Stimulated activated memory B cell treated with anti-CD40 and anti-IgM and Interleukin-4, amounts not matched to agents 10 μg/mL and 1 μg/mL and 100 μg/mL, for 72 hours (primary cell): ENCODE results near the gene TOPORS.
"Not testable (repeated sequence)": the region's sequence is repeated elsewhere in the genome, so short reads cannot be mapped to it uniquely, and the experiment has no call there.

Experiments used
- ATAC-seq: fragments of 150-1000 bp; cut with Tn5 transposase; 2 replicates; pipeline ENCODE4 v1.10.0; 2021
- H3K27ac Mint-ChIP-seq: one replicate; pipeline ENCODE4 v1.8.0; 2022; ENCODE audit warnings: mild to moderate bottlenecking, mixed read lengths
- H3K27me3 Mint-ChIP-seq: one replicate; pipeline ENCODE4 v1.8.0; 2022; ENCODE audit warnings: mixed read lengths
- H3K36me3 Mint-ChIP-seq: one replicate; pipeline ENCODE4 v1.8.0; 2022; ENCODE audit warnings: mixed read lengths
- H3K4me1 Mint-ChIP-seq: one replicate; pipeline ENCODE4 v1.8.0; 2022; ENCODE audit warnings: mixed read lengths
- H3K4me3 Mint-ChIP-seq: one replicate; pipeline ENCODE4 v1.8.0; 2022; ENCODE audit warnings: mild to moderate bottlenecking, moderate library complexity, mixed read lengths
- H3K9me3 Mint-ChIP-seq: one replicate; pipeline ENCODE4 v1.8.0; 2022; ENCODE audit warnings: mixed read lengths

TOPORS gene

DNA sequence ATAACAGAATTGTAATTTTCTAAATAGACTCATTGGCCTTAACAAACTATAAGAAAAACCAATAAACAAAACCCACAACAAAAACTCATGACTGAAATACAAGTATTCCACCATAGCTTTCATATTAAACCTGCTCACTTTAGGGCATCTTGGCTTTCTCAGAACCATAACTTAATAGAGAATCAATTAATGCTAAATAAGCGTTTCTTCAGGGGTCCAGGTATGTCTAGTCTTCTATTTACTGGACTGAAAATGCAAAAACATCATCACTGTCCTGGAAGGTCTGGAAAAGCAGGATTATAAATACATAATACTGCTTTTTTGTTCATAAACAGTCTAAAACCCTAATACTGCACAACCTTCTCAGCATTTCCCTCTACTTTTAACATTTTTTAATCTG lies 6.5 kb downstream of the TOPORS start:
- H3K27ac Mint-ChIP-seq: no peak overlapping the region
- H3K9me3 Mint-ChIP-seq: no peaks in the 10 kb centered on the region
- H3K4me3 Mint-ChIP-seq: no peak overlapping the region
- no peak for ATAC-seq
- H3K27me3 Mint-ChIP-seq: no peaks in the 10 kb centered on the region
- H3K36me3 Mint-ChIP-seq: peaks cover 33% of the 10 kb centered on the region
- peaks cover 29% of the 10 kb centered on the region for H3K4me1 Mint-ChIP-seq

DNA sequence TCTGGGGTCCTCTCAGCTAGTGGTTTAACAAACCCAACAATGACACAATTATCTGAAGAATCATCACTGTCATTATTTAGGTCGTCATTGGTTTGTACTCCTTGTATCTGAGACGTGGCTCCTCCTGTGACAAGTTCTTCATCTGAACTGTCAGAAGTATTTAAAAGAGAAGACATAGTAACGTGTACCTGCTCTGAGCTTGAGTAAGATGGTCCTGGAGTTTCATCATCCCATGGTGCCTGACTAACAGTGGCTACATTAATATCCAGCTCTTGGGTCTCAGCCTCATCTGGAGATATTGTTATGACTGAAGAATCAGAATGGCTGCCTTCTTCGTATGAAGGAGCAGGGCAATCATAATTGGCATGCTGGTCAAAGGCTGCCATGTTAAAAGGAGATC lies 9.3 kb downstream of the TOPORS start:
- no peak for ATAC-seq
- Mint-ChIP-seq H3K36me3 (peaks cover 27% of the 10 kb centered on the region), H3K4me1 (peaks cover 7% of the 10 kb centered on the region), H3K27me3 (no peaks in the 10 kb centered on the region), H3K9me3 (no peaks in the 10 kb centered on the region), H3K4me3 (no peak overlapping the region), H3K27ac (no peak overlapping the region)

DNA sequence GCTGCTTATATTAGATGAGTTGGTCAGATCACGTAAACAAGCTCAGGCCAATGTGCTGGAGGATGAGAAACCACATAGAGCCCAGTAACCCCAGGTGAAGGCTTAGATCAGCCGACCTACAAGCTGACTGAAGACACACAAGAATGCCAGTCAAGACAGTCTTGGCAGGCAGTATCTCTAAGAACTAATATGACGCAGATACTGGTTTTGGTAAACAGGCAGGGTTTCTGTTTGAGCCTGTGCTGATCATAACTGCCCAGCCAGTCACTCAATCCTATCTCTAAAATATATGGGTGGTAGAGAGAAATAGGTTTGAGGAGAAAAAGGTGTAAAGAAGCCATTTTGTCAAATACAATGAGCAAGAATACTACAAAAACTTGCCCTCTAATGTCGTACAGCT lies 18.6 kb downstream of the TOPORS start:
- no peak overlapping the region for H3K4me3 Mint-ChIP-seq
- H3K27me3 Mint-ChIP-seq: no peaks in the 10 kb centered on the region
- H3K4me1 Mint-ChIP-seq: no peaks in the 10 kb centered on the region
- H3K27ac Mint-ChIP-seq: no peak overlapping the region
- H3K9me3 Mint-ChIP-seq: no peaks in the 10 kb centered on the region
- peaks cover 48% of the 10 kb centered on the region for H3K36me3 Mint-ChIP-seq
- ATAC-seq: no peak

DNA sequence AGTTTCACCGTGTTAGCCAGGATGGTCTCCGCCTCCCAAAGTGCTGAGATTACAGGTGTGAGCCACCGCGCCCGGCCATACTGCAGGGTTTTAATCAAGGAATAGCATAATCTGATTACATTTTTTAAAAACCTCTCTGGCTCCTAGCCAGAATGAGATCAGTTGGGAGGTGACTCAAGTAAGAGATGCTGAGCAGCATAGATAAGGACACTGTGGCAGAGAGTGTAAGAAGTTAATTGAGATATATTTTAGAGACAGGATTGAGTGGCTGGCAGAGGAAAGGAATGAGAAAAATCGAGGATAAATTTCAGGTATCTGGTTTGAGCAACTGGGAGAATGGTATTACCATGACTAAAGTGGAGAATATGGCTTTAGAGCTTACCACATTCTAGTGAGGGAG lies 19.1 kb downstream of the TOPORS start:
- ATAC-seq: no peak
- H3K4me3 Mint-ChIP-seq: no peak overlapping the region
- H3K4me1 Mint-ChIP-seq: no peaks in the 10 kb centered on the region
- H3K27ac Mint-ChIP-seq: no peak overlapping the region
- H3K9me3 Mint-ChIP-seq: no peaks in the 10 kb centered on the region
- peaks cover 48% of the 10 kb centered on the region for H3K36me3 Mint-ChIP-seq
- H3K27me3 Mint-ChIP-seq: no peaks in the 10 kb centered on the region

DNA sequence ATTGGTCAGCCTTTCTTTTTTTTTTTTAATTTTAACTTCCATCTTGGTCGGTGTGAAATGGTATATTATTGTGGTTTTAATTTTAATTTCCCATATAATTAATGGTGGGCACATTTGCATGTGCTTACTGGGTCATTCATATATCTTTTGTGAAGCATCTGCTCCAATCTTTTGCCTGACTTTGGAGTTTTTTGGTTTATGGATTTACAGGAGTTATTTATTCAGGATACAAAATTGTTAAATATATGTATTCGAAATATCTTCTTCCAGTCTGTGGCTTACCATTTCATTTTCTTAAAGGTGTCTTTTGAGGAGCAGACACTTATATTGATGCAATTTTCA lies 25.7 kb downstream of the TOPORS start:
- no peak for ATAC-seq
- Mint-ChIP-seq H3K9me3 (peaks cover 8% of the 10 kb centered on the region), H3K27ac (peak overlapping the region; percentile 96), H3K36me3 (peaks cover 30% of the 10 kb centered on the region), H3K4me3 (peak overlapping the region; percentile 97), H3K27me3 (no peaks in the 10 kb centered on the region), H3K4me1 (peaks cover 36% of the 10 kb centered on the region)

DNA sequence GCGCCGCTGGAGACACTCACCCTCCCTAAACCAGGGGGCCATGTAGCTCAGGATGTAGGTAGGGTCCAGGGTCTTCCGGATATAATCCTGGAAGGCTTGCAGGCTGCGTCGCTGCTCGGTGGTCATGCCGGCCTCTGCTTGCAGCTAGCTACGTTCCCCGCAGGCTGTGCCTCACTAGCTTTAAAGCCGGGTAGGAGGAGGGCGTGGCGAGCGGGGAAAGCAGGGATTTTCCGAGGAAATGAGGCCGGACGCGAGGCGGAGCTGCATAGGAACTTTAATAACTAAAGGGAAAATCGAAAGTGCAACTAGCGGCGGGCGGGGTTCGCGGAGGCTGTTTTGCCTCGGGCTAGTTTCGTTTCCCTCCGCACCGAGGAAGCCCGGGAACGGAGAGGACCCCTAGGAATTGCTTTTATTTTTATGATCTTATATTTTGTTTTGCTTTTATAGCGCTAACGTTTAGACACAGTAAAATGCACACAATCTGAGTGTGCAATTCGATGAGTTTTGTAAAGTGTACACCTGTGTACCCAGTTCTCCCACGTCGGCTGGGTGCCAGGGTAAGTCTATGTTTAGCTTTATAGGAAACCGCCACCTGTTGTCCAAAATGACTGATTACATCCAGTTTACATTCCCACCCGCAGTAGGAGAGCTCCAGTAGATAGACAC lies 26.2 kb downstream of the TOPORS start, which contains the start of gene RIGI:
Gene RIGI (minus strand): TSS at position 156 of the 666 bp plus-strand sequence. CDS start 30 bp downstream, at position 126.
- peaks cover 8% of the 10 kb centered on the region for H3K9me3 Mint-ChIP-seq
- peaks cover 25% of the 10 kb centered on the region for H3K36me3 Mint-ChIP-seq
- H3K4me3 Mint-ChIP-seq: peak within 1 kb of the TSS; percentile 97
- peaks cover 36% of the 10 kb centered on the region for H3K4me1 Mint-ChIP-seq
- peak within 1 kb of the TSS; percentile 96 for H3K27ac Mint-ChIP-seq
- ATAC-seq: peak; percentile 80
- H3K27me3 Mint-ChIP-seq: no peaks in the 10 kb centered on the region

DNA sequence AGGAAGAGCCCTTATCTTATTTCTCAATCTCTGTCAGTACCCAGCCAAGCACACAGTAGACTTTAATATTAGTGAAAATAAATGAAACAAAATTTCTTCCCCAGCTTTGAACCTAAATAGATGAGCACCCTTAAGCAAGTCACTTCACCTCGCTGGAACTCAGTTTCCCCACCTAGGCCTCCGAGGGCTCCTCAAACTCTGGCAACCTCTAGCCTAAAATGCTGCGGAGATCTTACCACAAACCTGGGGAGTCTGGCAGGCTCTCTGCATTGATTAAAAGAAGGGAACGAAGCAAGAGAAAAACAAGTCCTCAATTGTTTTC lies 26.7 kb downstream of the TOPORS start:
- Mint-ChIP-seq H3K4me3 (peak overlapping the region; percentile 97), H3K36me3 (peaks cover 20% of the 10 kb centered on the region), H3K27me3 (no peaks in the 10 kb centered on the region), H3K9me3 (peaks cover 8% of the 10 kb centered on the region), H3K4me1 (peaks cover 36% of the 10 kb centered on the region), H3K27ac (peak overlapping the region; percentile 96)
- ATAC-seq: no peak

DNA sequence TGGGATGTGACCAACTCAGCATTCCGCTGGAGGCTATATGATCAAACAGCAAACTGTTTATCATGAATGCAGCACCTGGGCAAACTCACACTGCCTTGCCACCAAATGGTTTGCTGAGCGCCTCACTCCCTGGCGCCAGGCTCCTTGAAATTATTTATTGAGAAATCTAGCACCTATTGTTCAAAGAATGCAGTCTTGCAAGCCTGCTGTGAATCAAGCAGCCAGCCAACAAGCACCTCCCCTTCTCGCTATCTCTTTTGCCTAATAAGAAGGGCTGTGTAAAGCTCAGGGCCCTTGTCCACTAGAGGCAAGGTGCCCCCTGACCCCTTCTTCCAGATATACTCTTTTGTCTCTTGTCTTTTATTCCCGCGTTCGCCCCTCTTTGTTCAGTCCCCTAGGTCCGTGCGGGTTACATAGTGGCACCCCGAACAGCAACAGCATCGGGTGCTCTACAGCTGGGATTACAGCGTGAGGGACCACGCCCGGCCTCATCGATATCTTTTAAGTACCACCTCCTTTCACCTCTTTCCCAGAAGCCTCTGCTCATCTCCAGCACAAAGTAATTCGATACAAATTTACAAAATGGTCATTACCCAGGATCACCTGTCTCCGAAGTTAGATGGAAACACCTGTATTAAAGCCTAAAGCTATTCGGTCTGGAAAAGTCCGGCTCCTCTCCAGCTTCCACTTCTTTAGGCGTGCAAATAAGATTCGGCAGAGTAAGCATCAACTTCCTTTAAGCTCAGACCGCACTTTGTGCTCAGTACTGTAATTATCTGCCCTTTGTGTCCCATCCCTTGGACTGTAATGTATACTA lies 27.3 kb downstream of the TOPORS start:
- Mint-ChIP-seq H3K27ac (peak overlapping the region; percentile 96), H3K4me3 (peak overlapping the region; percentile 97), H3K9me3 (peaks cover 8% of the 10 kb centered on the region), H3K36me3 (peaks cover 18% of the 10 kb centered on the region), H3K4me1 (peaks cover 36% of the 10 kb centered on the region), H3K27me3 (no peaks in the 10 kb centered on the region)
- ATAC-seq: peak; percentile 66

DNA sequence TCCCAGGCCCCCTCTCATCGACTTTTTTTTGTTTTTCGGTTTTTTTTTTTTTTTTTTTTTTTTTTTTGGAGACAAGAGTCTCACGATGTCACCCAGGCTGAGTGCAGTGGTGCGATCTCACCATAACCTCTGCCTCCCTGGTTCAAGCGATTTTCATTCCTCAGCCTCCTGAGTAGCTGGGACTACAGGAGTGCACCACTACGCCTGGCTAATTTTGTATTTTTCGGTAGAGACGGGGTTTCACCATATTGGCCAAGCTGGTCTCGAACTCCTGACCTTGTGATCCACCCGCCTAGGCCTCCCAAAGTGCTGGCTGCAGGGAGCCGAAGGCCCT lies 27.9 kb downstream of the TOPORS start:
- not testable (repeated sequence) for H3K4me3 Mint-ChIP-seq, H3K9me3 Mint-ChIP-seq, H3K27me3 Mint-ChIP-seq, ATAC-seq
- Mint-ChIP-seq H3K27ac (peak overlapping the region; percentile 96), H3K4me1 (peaks cover 36% of the 10 kb centered on the region), H3K36me3 (peaks cover 18% of the 10 kb centered on the region)

DNA sequence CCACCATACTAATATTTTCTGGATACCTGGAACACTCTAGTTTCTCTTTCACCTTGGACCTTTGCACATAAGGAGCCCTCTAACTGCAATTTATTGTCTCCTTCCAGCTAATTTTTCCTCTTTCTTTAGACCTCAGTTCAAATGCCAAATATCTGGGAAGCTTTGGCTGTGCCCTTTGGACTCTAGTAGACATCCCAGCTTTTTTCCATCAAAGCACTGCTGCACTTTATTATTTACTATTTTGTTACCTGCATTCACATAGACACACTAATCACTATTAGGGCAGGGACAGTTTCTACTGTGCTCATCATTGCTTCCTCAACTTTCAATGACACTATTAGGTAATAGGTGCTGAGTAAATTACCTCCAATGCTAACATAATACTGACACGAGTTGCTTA lies 28.5 kb downstream of the TOPORS start:
- H3K27ac Mint-ChIP-seq: no peak overlapping the region
- peaks cover 18% of the 10 kb centered on the region for H3K36me3 Mint-ChIP-seq
- peaks cover 8% of the 10 kb centered on the region for H3K9me3 Mint-ChIP-seq
- H3K27me3 Mint-ChIP-seq: no peaks in the 10 kb centered on the region
- H3K4me3 Mint-ChIP-seq: no peak overlapping the region
- H3K4me1 Mint-ChIP-seq: peaks cover 36% of the 10 kb centered on the region
- ATAC-seq: no peak

DNA sequence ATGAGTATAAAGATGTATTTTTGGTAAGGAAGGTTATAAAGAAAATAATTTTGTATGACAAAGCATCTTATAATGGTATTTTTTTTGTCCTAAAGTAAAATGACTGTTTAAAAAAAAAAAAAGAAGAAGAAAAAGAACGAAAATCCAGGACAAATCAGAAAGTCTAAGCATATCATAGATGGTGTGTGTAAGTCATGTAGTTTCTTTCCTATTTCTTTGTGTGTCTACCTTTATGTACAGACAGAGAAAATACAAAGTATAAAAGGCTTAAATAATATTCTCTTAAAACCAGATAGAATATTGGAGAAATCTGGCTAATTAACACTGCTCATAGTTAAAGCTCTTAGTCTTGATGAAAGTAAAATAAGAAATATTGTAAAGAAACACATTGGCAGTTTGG lies 34.1 kb downstream of the TOPORS start:
- Mint-ChIP-seq H3K27ac (no peak overlapping the region), H3K4me1 (peaks cover 19% of the 10 kb centered on the region), H3K4me3 (no peak overlapping the region), H3K27me3 (no peaks in the 10 kb centered on the region), H3K36me3 (peaks cover 37% of the 10 kb centered on the region), H3K9me3 (peaks cover 2% of the 10 kb centered on the region)
- no peak for ATAC-seq

DNA sequence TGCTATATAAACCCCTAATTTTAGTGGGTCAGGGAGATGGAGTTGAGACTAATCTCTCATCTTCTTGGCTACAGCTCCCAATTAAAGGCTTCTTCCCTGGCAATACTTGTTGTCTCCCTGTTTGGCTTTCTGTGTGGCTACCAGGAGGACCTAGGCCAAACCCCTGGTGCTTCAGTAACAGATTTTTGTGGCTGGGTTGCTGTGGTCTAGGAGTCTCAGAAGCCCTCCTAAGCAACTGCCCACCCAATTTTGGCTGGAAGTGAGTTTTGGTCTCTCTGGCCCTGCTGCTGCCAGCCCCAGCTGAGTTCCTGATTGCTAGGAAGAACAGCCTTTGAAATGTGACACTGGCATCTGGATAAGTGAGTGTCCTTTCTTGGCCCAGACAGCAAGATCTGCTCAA lies 36.1 kb downstream of the TOPORS start:
- Mint-ChIP-seq H3K4me3 (no peak overlapping the region), H3K27ac (no peak overlapping the region), H3K27me3 (no peaks in the 10 kb centered on the region), H3K36me3 (peaks cover 37% of the 10 kb centered on the region), H3K4me1 (peaks cover 35% of the 10 kb centered on the region), H3K9me3 (no peaks in the 10 kb centered on the region)
- ATAC-seq: no peak

DNA sequence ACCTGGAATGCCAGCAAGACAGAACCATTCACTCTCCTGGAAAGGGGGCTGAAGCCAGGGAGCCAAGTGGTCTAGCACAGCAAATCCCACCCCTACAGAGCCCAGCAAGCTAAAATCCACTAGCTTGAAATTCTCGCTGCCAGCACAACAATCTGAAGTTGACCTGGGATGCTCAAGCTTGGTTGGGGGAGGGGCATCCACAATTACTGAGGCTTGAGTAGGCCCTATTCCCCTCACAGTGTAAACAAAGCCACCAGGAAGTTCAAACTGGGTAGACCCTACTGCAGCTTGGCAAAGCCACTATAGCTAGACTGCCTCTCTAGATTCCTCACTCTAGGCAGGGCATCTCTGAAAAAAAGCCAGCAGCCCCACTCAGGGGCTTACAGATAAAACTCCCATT lies 43.7 kb downstream of the TOPORS start:
- no peaks in the 10 kb centered on the region for H3K27me3 Mint-ChIP-seq
- ATAC-seq: no peak

DNA sequence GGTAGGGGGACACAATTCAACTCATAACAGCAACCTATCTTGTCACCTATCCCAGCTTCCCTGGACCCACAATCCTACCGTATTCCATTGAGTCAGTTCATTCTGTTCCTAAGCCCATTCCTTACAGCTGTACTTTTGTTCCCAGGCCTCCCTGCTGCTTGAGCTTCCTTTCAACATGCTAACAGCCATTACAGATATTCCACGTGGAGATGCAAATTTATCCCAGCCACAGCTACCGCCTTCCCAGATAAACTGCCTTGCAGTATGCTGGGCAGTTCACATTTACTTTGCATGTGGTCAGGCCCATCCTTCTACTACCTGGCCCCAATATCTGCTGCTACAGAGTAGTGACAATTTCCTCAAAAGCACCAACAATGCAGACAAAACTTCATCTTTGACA lies 49.4 kb downstream of the TOPORS start:
- H3K27ac Mint-ChIP-seq: no peak overlapping the region
- H3K4me1 Mint-ChIP-seq: peaks cover 3% of the 10 kb centered on the region
- no peak for ATAC-seq
- H3K9me3 Mint-ChIP-seq: no peaks in the 10 kb centered on the region
- no peak overlapping the region for H3K4me3 Mint-ChIP-seq
- H3K27me3 Mint-ChIP-seq: no peaks in the 10 kb centered on the region
- H3K36me3 Mint-ChIP-seq: peaks cover 5% of the 10 kb centered on the region

More for the DNA sequence above, 43.7 kb downstream of the TOPORS start:
- peaks cover 48% of the 10 kb centered on the region for H3K4me1 Mint-ChIP-seq
- H3K4me3 Mint-ChIP-seq: no peak overlapping the region
- no peak overlapping the region for H3K27ac Mint-ChIP-seq
- H3K36me3 Mint-ChIP-seq: peaks cover 25% of the 10 kb centered on the region
- H3K9me3 Mint-ChIP-seq: no peaks in the 10 kb centered on the region

DNA sequence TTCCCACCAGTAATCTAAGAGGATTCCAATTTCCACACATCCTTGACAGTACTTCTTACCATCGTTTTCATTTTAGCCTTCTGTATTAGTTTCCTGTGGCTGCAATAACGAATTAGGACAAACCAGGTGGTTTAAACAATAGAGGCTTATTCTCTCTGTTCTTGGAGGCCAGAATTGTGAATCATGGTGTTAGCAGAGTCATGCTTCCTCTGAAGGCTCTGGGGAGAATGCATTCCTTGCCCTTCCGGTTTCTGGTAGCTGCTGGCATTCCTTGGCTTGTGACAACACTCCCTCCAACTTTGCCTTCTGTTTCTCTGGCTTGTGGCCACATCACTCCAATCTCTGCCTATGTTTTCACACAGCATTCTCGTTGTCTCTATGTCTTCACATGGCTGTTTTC lies 49.9 kb downstream of the TOPORS start:
- no peaks in the 10 kb centered on the region for H3K9me3 Mint-ChIP-seq
- H3K36me3 Mint-ChIP-seq: peaks cover 10% of the 10 kb centered on the region
- no peak for ATAC-seq
- no peak overlapping the region for H3K27ac Mint-ChIP-seq
- H3K27me3 Mint-ChIP-seq: no peaks in the 10 kb centered on the region
- no peak overlapping the region for H3K4me3 Mint-ChIP-seq
- H3K4me1 Mint-ChIP-seq: no peaks in the 10 kb centered on the region

DNA sequence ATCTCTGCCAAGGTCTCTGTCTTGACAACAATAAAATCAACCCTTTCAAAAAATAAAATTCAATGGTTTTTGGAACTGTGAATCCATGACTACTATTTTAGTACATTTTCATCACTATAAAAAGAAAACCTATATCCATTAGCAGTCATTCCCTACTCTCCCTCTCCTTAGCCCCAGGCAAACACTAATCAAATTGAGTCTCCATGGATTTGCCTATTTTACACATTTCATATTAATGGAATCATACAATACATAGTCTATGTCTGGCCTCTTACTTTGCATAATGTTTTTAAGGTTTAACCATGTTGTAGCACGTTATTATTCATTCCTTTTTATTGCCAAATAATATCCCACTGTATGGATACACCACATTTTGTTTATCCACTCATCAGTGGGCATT lies 50.5 kb downstream of the TOPORS start:
- Mint-ChIP-seq H3K4me1 (no peaks in the 10 kb centered on the region), H3K4me3 (no peak overlapping the region), H3K36me3 (peaks cover 11% of the 10 kb centered on the region), H3K27ac (no peak overlapping the region), H3K9me3 (no peaks in the 10 kb centered on the region), H3K27me3 (no peaks in the 10 kb centered on the region)
- no peak for ATAC-seq
